ENCODE data around the gene GRAMD1A.

- no peak for TF ChIP-seq POLR2A (IDR thresholded peaks at IDR 0.05; ENCODE audit: low read length)
- no peak for TF ChIP-seq GATA1 (IDR thresholded peaks at IDR 0.05; ENCODE audit: low read depth, low read length)
Measured at GRCh38 chr19:35069696-35070095, 69.6 kb downstream of the GRAMD1A start.
